Thyroid gland (tissue), 4 donors: ENCODE results near the gene DVL1. TPM values are rescaled to one million over a fixed set of nuclear protein-coding genes. Genes with fewer than 3 reads are reported as not detected.

Experiments
- DNase-seq, 2 donors: peaks; one replicate each; pipeline ENCODE4 v3.0.0-alpha.2; 2019
- H3K27ac ChIP-seq, 3 donors: fragments of 200-600 bp; sonication (generic); 1 replicate in 2 of 3; 2 replicates in 1 of 3; pipeline ENCODE4 v1.5.1; 2016 to 2019; ENCODE audit warnings: mild to moderate bottlenecking in 1 of 3, moderate library complexity in 1 of 3
- H3K27me3 ChIP-seq: fragments of 200-600 bp; sonication (generic); one replicate; pipeline ENCODE4 v1.5.1; 2019
- H3K36me3 ChIP-seq, 2 donors: fragments of 200-600 bp; sonication (generic); one replicate each; pipeline ENCODE4 v1.5.1; 2016 to 2019
- H3K4me1 ChIP-seq, 2 donors: fragments of 200-600 bp; sonication (generic); one replicate each; pipeline ENCODE4 v1.5.1; 2017 to 2019
- H3K4me3 ChIP-seq, 3 donors: fragments of 200-600 bp; sonication (generic); replicated peaks in 1 of 3; 1 replicate in 2 of 3; 2 replicates in 1 of 3; pipeline ENCODE4 v1.5.1; 2016; ENCODE audit warnings: mild to moderate bottlenecking in 1 of 3
- H3K9me3 ChIP-seq: fragments of 200-600 bp; sonication (generic); one replicate; pipeline ENCODE4 v1.5.1; 2017
- POLR2A ChIP-seq, 2 donors: fragments of 450-650 bp; IDR thresholded peaks; one replicate each; pipeline ENCODE4 v1.6.1; 2017; ENCODE audit warnings: antibody characterized with exemption in 2 of 2, mild to moderate bottlenecking in 2 of 2, moderate library complexity in 1 of 2
- WGBS, 2 donors: methylation state at CpG; one replicate each; pipeline ENCODE4 v1.1.5; 2017; 5-methylcytosine and 5-hydroxymethylcytosine counted together
- intact Hi-C: fragments of 100-400 bp; cut with DNase I; formaldehyde crosslinking; loops from one replicate; pipeline ENCODE4 v1.15.1; 2023
- total RNA-seq, 4 donors: library from RNA; depleted of rRNA; stranded (reverse); fragments of >200 nt; gene quantifications; one replicate each; pipeline ENCODE4 v1.2.3, GENCODE V29; 2016
- TF ChIP-seq, protein P1 (sequence below), 6 experiments: fragments of 200-600 bp in 3 of 6; fragments of 450-650 bp in 3 of 6; sonication (generic) in 3 of 6; IDR thresholded peaks; one replicate each; pipeline ENCODE4 v1.5.1; 2016 to 2019; ENCODE audit warnings: antibody characterized with exemption in 6 of 6, mild to moderate bottlenecking in 2 of 6, inconsistent platforms in 1 of 6, moderate library complexity in 1 of 6

DVL1 gene
- total RNA-seq = 10 to 100 TPM; 46.6 to 79.4 (median 61.7) TPM

DNA sequence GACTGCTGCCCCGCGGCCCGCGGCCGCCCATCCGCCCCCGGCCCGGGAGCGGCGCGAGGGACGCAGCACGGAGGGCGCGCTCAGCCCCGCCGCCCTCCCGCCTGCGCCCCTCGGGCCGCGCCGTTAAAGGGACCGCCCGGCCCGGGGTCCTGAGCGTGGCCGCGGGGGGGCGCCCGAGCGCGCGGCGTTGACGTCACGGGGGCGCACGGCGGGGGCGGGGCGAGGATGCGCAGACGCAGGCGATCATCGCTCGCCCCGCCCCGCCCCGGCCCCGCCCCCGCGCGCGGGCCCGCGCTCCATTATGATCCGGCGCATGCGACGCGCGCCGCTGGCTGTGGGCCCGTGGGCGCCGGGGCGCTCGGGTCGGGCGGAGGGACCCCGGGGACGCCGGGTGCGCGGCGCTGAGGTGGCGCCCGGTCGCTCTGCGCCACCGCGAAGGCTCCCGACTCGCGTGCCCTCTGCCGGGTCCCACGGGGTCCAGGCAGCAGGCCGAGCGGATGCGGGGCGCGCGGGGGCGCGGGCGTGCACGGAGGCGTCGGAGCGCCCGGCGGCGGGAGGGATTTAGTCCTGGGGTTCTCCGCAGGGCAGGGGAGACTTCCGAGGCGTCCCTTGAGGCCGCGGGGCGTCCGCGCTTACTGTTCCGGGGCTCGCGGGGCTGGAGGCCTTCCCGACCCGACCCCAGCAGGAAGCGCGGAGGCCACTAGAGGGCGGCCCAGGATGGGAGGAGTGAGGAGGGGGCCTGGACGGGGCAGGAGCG lies at the start of gene DVL1:
Gene DVL1, minus strand, starts transcription at position 163 of the 757 bp plus-strand sequence. CDS start 353 bp downstream, outside the sequence.
- H3K36me3 ChIP-seq = no peaks in the 10 kb centered on the region
- peaks cover 32 to 61% of the 10 kb centered on the region in 2 donors for H3K4me1 ChIP-seq
- peak in 1 of 2 donors; percentile 64 for TF ChIP-seq POLR2A (IDR thresholded peaks at IDR 0.05)
- TF ChIP-seq, protein P1, sequence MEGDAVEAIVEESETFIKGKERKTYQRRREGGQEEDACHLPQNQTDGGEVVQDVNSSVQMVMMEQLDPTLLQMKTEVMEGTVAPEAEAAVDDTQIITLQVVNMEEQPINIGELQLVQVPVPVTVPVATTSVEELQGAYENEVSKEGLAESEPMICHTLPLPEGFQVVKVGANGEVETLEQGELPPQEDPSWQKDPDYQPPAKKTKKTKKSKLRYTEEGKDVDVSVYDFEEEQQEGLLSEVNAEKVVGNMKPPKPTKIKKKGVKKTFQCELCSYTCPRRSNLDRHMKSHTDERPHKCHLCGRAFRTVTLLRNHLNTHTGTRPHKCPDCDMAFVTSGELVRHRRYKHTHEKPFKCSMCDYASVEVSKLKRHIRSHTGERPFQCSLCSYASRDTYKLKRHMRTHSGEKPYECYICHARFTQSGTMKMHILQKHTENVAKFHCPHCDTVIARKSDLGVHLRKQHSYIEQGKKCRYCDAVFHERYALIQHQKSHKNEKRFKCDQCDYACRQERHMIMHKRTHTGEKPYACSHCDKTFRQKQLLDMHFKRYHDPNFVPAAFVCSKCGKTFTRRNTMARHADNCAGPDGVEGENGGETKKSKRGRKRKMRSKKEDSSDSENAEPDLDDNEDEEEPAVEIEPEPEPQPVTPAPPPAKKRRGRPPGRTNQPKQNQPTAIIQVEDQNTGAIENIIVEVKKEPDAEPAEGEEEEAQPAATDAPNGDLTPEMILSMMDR (IDR thresholded peaks at IDR 0.05) = peak in 4 of 6 experiments; percentile 12 to 53 (median 48)
- H3K4me3 ChIP-seq = peak within 1 kb of the TSS; percentile 47 to 71 (median 57)
- no peaks in the 10 kb centered on the region for H3K9me3 ChIP-seq
- H3K27me3 ChIP-seq = no peaks in the 10 kb centered on the region
- DNase-seq = peak; percentile 65 to 67
- intact Hi-C loops = no loop called here
- H3K27ac ChIP-seq = peak within 1 kb of the TSS; percentile 76 to 85 (median 81)
- 1% methylated on average over 20 of the region's 122 CpGs; no CpG with 5 or more reads in 1 of the 2 donors for WGBS, 2 donors

- H3K4me1 ChIP-seq = peaks cover 16 to 18% of the 10 kb centered on the region in 2 donors
- peak overlapping the region; percentile 46 to 54 (median 48) for H3K27ac ChIP-seq
- intact Hi-C loops = no loop called here
- WGBS, 2 donors = 0 to 3% methylated on average over 2 to 10 of the region's 54 CpGs
- TF ChIP-seq, protein P1 (IDR thresholded peaks at IDR 0.05) = no peak
- no peak for TF ChIP-seq POLR2A (IDR thresholded peaks at IDR 0.05)
- H3K36me3 ChIP-seq = peaks cover 44 to 45% of the 10 kb centered on the region in 2 donors
- peak in 1 of 2 donors; percentile 22 for DNase-seq
- H3K27me3 ChIP-seq = no peaks in the 10 kb centered on the region
- peak overlapping the region; percentile 84 to 99 (median 87) for H3K4me3 ChIP-seq
- H3K9me3 ChIP-seq = no peaks in the 10 kb centered on the region
Measured at GRCh38 chr1:1398677-1399186, 49.5 kb upstream of the DVL1 start.

DNA sequence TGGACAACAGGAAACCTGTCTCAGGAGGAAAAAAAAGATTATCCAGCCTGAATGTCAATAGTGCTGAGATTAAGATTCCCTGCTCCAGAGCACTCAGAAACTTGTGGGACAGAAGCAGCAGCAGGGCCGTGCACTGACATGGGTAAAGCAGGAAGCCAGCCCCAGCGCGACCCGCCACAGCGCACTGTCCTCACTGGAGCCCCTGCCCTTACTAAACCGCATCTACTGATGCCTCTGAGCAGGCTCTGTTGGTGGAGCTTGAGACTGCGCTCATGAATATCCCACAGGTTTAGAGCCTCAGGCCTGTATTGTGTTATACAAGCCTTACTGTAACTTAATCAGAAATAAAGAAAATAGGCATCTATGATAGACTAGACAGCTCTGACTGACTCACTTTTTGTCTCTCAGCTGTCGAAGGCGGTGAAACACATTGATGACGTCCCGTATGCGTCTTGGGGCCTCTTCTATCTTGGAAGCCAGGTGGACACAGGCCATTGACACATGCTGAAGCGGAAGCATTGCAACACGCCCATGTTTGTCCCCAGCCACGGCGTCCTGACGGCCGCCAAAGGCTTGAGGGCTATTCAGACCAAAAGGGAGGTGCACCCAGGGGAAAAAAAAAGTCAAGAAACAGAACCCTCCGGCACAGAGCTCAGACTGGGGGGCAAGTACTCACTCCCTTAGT lies 48.8 kb upstream of the DVL1 start:
- Histone ChIP-seq H3K9me3 (no peaks in the 10 kb centered on the region), H3K36me3 (peaks cover 45 to 48% of the 10 kb centered on the region in 2 donors), H3K27me3 (no peaks in the 10 kb centered on the region), H3K4me1 (peaks cover 16 to 18% of the 10 kb centered on the region in 2 donors), H3K4me3 (peak overlapping the region in 2 of 3 donors; percentile 84 to 87), H3K27ac (no peak overlapping the region)
- WGBS, 2 donors = 53 to 62% methylated on average over 15 to 19 of the region's 19 CpGs
- DNase-seq = no peak
- TF ChIP-seq POLR2A (IDR thresholded peaks at IDR 0.05) = no peak
- TF ChIP-seq, protein P1 (IDR thresholded peaks at IDR 0.05) = no peak
- intact Hi-C loops = no loop called here

- TF ChIP-seq, protein P1 (IDR thresholded peaks at IDR 0.05) = no peak
- no peak for TF ChIP-seq POLR2A (IDR thresholded peaks at IDR 0.05)
- DNase-seq = no peak
- no peaks in the 10 kb centered on the region for H3K9me3 ChIP-seq
- H3K4me1 ChIP-seq = peaks cover 10 to 14% of the 10 kb centered on the region in 2 donors
- no peak overlapping the region for H3K4me3 ChIP-seq
- H3K36me3 ChIP-seq = peaks cover 62 to 68% of the 10 kb centered on the region in 2 donors
- H3K27me3 ChIP-seq = no peaks in the 10 kb centered on the region
- H3K27ac ChIP-seq = no peak overlapping the region
- 88 to 93% methylated on average over 11 of the region's 11 CpGs for WGBS, 2 donors
- intact Hi-C loops = no loop called here
Measured at GRCh38 chr1:1395166-1395565, 45.9 kb upstream of the DVL1 start.
